HG03439 (cell line): ENCODE results near the gene DBN1.

ENCODE experiments used
- ATAC-seq: cut with Tn5 transposase; IDR thresholded peaks from one replicate; pipeline ENCODE4 v1.9.1; 2021; ENCODE audit warnings: mild to moderate bottlenecking, moderate library complexity; ENCODE audit not compliant: unreplicated experiment

Gene DBN1

DNA sequence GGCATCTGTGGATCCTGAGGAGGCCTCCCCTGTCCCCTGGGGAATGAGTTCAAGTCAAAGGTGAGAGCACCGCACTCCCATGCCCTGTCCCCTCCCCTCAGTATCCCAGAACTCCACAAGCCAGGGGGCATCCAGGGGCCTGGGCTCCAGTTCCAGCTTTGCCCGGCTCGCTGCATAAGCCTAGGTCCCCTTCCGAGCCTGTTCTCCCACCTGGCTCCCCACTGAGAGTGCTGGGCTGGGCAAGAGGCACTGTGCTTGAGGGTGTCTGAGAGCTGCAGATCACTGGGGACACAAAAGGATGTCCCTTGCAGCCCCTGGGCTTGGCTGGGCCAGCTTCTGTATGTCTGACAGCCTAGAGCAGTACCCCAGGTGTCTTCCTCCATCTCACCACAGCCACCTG, 31.6 kb upstream of the DBN1 start:
- no peak for ATAC-seq

DNA sequence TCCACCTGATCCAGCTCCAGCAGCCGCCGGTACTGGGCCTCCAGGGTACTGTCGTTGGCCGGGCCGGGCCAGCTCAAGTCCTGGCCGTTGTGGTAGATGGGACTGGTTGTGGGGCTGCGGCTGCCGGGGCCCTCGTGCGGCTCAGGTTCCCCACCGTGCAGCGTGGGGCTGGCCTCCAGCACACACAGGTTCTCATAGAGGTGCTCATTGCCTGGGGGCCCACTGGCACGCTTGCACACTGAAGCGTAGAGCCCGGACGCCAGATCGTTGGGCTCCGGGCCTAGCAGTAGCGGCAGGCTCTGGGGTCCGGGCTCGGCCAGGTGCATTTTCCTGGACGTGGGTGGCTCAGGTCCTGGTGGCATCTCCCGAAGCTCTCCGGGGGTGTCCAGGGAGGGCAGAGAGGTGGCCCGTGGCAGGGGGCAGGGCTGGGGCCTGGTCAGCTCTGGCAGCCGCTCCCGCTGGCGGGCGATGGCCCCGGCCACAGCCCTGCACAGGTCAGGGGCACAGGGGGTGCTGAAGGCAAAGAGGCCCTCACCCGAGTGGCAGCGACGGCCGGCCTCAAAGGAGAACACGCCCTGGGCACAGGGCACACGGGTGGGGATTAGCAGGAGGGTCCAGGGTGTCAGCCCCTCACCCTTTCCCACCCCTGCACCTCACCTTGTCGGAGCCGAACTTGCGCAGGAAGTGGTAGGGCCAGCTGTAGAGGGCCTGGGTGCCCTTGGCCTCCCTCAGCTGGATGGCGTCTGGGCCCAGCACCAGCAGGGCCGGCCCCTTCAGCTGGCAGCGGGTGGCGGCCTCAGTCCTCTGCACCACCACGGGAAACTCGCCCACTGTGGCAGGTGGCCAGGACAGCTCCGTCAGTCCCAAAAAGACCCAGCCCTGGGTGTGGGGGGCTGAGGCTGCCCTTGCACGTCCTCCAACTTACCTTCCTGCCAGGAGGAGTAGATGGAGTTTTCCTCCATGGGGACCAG, 30.9 kb upstream of the DBN1 start:
- no peak for ATAC-seq

DNA sequence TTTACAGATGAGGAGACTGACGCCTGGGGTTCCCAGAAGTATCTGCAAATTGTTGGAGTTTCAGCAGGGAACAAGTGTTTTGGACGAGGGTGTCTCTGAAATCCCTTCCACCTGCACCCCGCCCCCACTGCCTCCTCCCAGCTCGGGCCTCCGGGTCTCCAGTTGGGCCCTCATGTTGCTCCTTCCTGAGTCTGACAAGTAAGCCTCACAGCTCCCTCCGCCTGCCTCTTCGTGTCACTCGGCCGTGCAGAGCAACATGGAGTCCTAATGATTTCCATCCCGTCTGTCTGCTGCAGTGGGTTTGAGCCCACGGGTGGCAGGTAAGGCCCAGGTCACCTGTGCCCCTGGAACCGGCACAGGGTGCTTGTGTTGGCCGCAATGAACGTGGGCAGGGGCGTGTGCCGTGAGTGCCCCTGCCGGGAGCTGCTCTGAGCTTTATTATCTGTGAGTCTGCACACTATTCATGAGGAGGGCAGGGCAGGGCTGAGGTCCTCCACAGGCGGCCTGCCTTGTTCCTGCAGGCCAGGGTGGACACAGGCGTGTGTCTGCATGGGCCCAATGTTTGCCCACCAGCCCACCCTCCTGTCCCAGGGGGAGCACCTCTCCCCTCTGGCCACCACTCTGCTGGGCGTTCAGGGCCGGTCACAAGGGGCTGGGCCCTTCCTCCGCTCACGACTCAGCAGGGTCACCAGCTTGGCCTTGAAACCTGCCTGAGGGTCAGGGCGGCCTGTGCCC, 30.1 kb upstream of the DBN1 start:
- no peak for ATAC-seq

DNA sequence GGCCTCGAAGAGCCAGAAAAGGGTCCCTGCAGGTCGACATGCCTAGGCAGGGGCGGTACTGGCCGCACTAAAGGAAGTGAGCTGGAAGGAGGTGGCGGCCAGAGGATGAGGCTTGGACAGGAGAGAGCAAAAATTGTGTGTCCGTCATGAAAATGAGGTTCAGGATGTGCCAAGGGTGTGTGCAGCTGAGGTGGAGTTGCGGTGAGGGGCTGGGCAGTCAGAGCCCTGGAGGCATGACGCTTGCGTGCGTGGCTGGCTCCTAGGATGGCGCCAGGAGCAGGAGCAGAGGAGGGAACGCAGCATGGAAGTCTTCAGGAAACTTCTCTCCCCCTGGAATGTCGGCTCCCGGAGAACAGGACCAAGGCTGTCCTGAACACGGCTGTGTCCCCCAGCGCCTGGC, 29.5 kb upstream of the DBN1 start:
- no peak for ATAC-seq

DNA sequence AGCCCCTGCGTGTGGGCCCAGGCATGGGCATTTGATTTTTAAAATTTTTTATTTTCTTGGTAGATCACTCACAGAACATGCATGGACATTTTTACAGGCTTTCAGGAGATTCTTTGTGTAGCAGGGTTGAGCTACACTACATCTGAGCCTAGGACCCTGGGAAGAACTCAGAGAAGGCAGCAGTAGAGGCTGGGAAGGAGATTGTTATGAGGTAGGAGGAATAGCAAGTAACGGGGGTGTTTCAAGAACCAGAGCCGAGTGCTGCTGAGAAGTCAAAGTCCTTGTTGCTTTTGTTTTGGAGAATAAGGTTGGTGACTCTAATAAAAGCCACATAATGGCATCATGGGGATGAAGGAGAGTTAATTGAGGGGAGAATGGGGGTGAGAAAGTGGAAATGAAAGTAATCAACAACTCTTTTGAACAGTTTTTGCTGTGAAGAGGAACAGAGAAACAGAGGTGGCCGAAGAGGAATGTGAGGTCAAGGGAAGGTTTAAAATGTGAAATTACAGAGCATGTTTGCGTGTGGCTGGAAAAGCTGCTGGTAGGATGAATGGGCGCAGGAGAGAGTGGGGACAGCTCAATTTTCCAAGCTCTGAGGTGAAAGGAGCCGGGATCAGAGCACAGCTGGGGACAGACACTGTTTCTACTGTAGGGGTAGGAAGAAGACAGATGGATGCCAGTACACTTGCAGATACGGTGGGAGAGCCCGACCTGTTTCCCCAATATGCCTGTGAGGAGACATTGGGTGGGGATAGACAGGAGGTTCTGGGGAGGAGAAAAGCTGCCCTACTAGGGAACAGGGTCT, 28.6 kb upstream of the DBN1 start:
- no peak for ATAC-seq

DNA sequence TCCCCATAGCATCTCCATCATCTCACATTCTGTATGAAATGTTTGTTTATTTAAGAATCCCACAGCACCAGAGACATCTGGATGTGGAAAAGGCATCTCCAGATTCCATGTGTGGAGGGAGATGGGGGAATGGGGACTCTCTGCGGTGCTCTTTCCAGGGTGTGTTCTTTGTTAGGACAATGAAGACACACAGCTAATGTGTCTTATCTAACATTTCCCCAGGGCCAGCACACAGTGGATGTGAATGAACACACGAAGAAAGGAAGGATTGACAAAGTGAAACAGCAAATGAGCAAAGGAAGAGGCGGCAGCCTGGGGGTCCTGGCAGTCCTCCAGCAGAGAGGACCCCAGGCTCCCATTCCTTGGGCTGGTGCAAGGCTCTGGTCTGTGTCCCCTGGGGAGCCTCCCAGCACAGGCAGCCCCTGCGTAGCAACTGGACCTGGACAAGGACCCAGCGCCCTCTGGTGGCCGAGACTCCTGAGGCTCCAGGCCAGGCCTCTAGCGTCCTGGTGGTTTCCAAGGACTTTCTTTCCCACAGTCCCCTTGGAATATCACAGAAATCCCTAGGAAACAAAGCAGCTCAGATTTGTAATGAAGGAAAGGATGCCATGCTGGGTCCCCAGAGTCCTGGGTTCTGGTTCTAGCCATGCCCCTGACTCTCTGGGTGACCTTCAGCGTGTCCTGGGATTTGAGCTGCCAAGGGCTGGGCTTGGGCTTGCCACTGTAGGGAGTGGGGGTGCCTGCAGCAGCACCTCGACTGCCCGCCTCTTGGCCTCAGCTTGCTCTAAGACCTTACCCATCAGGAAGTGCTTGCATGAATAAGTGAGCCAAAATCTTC, 27.5 kb upstream of the DBN1 start:
- ATAC-seq: no peak

DNA sequence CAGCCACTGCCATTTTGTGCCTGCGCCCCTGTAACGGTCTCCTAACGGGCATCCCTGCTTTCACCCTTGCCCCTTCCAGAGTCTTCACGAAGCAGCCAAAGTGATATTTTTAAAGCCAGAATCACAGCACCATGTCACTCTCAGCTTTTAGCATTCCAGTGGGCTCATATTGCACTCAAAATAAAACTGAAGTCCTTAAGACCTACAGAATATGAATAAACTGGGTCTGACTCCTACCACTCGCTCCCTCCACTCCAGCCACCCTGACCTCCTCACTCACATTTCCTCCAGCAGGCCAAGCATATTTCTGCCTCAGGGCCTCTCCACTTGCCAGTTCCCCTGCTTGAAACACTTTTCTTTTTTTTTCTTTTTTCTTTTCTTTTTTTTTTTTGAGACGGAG, 26.4 kb upstream of the DBN1 start:
- no peak for ATAC-seq

DNA sequence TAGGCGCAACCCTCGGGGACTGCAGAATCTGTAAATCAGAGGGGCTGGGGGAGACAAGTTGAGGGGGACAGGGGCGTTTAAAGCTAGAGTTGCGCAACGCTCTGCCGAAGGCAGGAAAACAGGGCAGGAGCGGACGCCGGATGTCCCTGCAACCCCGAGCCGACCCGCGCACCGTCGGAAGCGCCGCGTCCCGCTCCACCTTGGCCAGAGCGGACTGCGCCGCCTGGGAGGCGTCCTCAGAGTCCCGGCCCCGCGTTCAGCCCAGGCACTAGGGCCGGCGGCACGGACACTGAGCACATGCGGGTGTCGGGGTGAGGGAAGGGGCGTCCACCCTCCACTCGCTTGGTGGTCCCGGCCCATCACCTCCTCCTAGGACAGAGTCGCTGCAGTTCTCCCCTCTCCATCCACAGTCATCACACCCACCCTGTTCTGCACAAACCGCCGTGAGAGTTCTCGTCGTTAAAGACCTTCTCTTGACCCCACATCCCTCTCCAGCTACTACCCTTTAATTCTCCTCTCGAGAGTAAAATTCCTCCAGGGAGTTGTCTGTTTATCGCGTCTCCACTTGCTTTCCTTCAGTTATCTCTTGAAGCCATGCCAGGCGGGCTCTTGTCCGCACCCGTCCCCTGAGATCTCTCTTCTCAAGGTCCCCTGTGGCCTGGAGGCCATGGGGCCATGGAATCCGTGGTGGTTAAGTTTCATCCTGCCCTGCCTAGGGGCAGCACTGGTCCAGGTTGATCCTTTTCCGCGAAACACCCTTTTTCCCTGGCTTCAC, 24.8 kb upstream of the DBN1 start:
- ATAC-seq: peak; percentile 3

DNA sequence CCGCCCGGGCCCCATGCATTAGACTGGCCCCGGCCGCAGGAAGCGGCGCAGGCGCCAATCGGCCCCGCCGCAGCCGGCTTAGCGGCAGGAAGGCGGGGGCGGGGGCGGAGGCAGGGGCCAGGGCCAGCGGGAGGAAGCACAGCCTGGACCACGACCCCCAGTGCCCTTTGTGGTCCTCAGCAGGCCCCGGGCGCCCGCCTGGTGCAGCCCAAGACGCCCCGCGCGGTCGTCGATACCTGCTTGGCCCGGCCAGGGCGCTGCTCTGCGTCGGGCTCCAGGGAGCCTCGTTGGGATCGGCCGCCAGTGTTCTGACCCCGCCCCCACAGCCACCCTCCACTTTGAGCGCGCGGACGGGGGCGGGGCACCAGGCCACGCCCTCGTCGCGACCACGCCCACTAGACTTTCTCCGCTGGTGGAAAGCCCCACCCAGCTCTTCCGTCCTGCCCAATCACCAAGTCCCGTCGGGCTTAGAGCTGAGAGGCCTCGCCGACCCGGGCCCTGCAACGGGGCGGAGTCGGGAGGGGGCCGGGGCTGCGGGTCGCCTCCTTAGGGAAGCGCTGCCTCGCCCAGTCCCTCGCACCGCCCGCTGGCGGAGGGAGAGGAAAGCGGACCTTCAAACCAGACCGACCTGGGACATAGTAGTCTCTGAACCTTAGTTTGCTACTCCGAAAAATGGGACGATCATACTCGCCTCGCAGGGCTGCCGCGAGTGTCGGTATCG, 24.0 kb upstream of the DBN1 start, which contains the start of gene PDLIM7:
PDLIM7 (minus strand) TSS at position 313 of the 721 bp plus-strand sequence. CDS start 1,092 bp downstream, outside the sequence.
- peak; percentile 76 for ATAC-seq

DNA sequence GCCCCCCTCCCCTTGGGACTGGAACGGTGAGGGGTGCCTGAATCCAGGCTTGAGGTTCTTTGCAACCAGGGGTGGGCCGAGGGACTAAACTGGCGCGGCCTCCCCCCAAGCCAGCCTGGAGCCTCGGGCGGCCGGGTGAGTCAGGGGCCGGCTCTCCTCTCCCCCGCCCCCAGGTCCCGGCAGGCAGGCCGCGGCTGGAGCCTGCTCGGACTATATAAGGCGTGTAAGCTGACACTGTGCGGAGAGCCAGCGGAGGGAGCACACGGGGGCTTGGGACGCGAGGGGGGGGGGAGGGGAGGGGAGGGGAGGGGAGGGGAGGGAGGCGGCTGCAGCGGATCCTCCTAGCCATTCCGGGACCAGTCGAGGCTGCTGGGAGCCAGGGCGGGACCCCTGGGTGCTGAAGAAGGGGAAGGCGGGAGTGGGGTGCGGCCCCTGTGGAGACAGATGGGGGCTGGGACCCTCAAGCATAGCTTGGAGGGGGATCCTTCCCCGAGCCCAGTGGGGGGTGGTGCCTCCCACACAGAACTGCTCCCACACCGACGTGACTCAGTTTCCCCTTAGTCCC, 23.4 kb upstream of the DBN1 start:
- ATAC-seq: no peak

DNA sequence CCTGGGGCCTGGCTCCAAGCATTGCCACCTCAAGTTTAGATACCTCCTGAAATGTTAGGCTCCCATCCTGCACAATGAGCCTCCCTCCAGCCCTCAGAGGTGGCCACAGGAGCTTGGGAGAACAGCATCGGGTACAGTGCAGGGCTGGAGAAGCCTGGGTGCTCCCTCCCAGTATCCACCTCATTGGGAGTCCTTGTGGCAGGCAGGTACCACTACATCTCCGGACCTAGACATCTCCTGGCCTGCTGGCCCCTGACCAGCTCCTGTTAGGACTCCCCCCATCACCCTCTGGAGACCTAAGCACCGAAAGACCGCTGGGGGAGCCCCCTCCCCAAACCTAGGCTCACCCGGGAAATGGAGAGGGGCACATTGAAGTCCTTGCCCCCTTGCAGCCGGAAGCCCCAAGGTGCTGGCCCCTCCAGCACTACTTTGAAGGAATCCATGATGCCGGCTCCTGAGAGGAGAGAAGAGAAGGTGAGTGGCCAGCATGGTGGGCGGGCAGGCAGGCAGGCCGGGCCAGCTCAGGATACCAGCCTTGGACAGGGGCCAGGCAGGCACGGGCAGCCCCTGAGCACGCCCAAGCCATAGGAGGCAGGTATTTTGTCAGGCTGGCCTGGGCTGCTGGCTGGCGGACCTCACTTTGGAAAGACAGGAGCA, 22.8 kb upstream of the DBN1 start:
- no peak for ATAC-seq

DNA sequence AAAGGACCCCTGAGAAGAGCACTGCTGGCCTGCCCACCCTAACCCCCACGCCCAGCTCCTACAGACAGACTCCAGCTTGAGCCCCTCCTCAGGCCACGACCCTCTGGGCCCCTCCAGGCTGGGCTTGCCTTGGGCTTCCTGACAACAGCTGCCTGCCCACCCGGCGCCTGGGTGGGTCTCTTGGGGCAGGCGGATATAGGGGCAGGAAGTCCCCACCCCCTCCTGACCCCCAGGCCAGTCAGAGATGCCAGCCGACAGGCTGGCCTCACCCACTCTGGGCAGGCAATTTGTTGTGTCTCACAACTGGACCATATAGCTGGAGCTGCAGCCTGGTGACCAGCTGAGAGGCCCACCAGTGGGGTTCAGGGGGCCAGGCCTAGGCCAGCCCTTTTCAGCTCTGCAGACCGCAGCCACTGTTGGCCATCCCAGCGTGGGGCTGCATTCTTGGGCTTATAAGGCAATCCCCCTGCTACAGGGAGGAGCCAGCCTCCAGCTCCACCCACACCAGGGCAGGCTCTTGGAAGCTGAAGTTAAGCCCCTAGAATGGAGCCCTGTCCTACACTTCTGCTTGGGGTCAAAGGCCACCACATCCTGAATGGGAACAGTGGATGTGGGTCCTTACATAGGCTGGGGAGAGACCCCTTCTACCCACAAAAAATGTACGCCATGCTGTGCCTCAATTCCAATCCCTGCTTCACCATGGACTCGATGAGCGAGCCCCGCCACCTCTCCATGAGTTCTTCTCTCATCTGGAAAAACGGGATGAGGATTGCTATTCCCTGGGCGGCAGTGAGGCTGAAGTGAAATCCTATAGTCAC, 22.0 kb upstream of the DBN1 start:
- ATAC-seq: no peak

DNA sequence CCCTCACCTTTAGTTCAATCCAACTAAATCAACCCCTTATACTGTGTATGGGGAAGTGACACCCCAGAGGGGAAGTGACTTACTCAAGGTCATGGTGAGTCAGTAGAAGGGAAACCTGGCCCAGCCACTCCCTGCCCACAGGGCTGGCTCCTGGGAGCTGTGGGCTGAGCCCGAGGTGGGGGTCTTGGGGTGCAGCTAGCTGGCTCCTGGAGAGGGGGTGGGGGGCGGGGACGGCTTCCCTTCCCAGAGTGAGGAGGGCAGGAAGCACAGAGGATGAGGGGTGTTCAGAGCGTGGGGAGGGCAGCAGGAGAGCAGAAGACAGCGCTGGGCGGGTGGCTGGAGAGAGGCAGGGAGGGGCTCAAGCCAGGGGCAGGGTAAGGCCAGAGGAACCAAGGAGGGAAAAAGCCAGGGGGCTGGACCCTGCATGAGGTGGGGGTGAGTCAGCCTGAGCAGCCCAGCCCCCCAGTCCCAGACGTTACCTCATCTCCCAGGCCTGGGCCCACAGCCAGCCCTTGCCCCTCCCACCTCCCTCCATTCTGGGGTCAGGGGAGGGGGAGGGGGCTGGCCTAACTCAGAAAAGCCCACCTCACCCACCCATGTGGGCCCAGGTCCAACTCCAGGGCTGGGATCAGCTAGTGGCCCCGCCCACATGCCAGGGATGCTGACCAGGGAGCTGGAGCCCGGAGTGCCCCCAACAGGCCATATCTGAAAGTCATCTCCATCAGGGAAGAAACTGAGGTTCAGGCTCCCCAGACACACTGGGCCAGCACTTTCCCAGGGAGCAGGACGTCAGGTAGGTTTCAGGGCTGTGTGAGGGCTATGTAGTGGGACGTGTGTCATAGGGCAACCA, 21.1 kb upstream of the DBN1 start:
- ATAC-seq: no peak

DNA sequence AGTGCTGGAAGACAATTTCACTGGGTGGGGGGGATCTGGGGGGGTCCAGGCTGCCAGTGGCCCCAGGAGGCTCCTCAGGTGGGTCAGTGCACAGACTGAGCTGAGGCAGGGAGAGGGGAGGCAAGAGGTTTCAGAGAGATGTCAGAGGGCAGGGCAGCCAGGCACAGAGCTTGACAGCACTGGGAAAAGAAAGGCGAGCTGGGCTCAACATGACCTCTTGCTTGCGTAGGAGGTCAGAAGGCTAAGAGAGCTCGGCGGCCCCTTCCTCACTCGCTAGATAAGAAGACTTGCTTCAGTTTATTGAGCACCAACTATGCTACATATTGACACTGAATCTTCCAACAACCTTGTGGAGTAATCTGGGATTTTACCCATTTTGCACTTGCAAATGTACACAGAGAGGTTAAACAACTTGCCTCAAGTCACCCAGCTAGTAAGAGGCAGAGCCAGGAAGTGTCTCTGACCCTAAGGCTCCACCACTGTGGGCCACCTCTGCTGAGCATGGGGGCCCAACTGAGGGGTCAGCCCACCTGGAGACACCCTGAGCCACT, 20.4 kb upstream of the DBN1 start:
- ATAC-seq: no peak

DNA sequence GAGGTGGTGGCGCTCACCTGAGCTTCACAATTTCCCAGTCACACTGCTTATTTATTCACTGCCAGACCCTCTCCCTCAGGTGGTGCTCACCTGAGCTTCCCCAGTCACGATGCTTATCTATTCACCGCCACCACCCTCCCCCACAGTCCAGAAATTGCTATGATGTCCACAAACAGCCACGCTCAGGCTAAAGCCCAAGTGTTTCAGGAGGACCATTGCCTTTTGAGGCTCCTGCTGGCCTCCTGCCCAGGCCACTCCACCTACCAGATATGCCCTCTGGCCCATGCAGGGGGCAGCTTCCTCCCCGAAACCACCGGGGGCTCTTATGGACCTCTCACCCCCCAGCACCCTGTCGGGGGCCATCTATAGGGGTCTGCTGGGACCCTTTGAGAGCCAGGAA, 19.4 kb upstream of the DBN1 start:
- no peak for ATAC-seq
